ENCODE results near the gene GAREM1. TPM values are rescaled to one million over a fixed set of nuclear protein-coding genes. Genes with fewer than 3 reads are reported as not detected.
A peak's percentile ranks its signal among the peaks of the same experiment; 100 is the strongest.

GAREM1 gene
- total and polyA plus RNA-seq, 2 experiments from 2014 or later = 6.9 to 7.1 TPM

DNA sequence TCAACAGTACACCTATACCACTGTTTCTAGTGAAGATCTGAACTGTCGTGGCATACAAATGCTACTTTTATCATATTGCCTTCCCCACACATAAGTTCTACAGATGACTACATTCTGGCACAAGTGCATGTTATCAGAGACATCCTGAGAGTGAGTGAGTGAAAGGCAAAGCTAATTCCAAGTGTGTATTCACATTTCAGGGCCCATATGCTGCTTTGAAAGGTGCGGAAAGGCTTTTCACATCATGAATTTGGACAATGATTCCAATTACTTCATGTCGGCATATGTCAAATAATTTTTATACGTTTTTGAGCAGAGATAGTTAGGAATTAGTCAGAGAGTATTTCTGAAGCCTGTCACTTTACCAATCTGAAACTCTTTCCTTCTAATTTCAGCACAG, 101.7 kb downstream of the GAREM1 start:
- H3K27ac ChIP-seq = no peak overlapping the region
- WGBS (ENCODE audit: low lambda C conversion rate, missing lambda C conversion rate) = 96% methylated on average over 4 of the region's 4 CpGs
- peaks cover 17% of the 10 kb centered on the region for H3K4me1 ChIP-seq (ENCODE audit: insufficient read depth)
- no peak overlapping the region for H3K4me2 ChIP-seq
- no peak overlapping the region for H3K4me3 ChIP-seq
- DNase-seq (ENCODE audit: low spot score) = no peak
- TF ChIP-seq, protein P1, sequence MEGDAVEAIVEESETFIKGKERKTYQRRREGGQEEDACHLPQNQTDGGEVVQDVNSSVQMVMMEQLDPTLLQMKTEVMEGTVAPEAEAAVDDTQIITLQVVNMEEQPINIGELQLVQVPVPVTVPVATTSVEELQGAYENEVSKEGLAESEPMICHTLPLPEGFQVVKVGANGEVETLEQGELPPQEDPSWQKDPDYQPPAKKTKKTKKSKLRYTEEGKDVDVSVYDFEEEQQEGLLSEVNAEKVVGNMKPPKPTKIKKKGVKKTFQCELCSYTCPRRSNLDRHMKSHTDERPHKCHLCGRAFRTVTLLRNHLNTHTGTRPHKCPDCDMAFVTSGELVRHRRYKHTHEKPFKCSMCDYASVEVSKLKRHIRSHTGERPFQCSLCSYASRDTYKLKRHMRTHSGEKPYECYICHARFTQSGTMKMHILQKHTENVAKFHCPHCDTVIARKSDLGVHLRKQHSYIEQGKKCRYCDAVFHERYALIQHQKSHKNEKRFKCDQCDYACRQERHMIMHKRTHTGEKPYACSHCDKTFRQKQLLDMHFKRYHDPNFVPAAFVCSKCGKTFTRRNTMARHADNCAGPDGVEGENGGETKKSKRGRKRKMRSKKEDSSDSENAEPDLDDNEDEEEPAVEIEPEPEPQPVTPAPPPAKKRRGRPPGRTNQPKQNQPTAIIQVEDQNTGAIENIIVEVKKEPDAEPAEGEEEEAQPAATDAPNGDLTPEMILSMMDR (IDR thresholded peaks at IDR 0.05; ENCODE audit: poor library complexity) = no peak
- no peak for TF ChIP-seq EZH2 (IDR thresholded peaks at IDR 0.05; ENCODE audit: borderline replicate concordance)
- TF ChIP-seq EZH2phosphoT487 (IDR thresholded peaks at IDR 0.05; ENCODE audit: low read depth, severe bottlenecking, unreplicated experiment) = no peak
- no peaks in the 10 kb centered on the region for H3K36me3 ChIP-seq (replicated peaks; ENCODE audit: insufficient read depth, low read depth)
- no peaks in the 10 kb centered on the region for H3K27me3 ChIP-seq
- no peak overlapping the region for H2AFZ ChIP-seq
- H3K9me2 ChIP-seq (replicated peaks; ENCODE audit: insufficient read depth) = no peaks in the 10 kb centered on the region
- H4K20me1 ChIP-seq (ENCODE audit: insufficient read depth, poor library complexity, severe bottlenecking) = no peaks in the 10 kb centered on the region
- H3K79me2 ChIP-seq = peaks cover 2% of the 10 kb centered on the region
- H3K9me3 ChIP-seq (ENCODE audit: low read depth) = no peaks in the 10 kb centered on the region

- Histone ChIP-seq H3K36me3 (replicated peaks; ENCODE audit: insufficient read depth, low read depth) (no peaks in the 10 kb centered on the region), H3K27me3 (no peaks in the 10 kb centered on the region), H3K79me2 (peaks cover 6% of the 10 kb centered on the region), H3K27ac (peak overlapping the region; percentile 55), H3K4me1 (ENCODE audit: insufficient read depth) (peaks cover 10% of the 10 kb centered on the region), H3K4me2 (no peak overlapping the region), H4K20me1 (ENCODE audit: insufficient read depth, poor library complexity, severe bottlenecking) (no peaks in the 10 kb centered on the region), H3K9me2 (replicated peaks; ENCODE audit: insufficient read depth) (no peaks in the 10 kb centered on the region), H2AFZ (no peak overlapping the region), H3K4me3 (no peak overlapping the region), H3K9me3 (ENCODE audit: low read depth) (no peaks in the 10 kb centered on the region)
- TF ChIP-seq EZH2 (IDR thresholded peaks at IDR 0.05; ENCODE audit: borderline replicate concordance) (no peak), EZH2phosphoT487 (IDR thresholded peaks at IDR 0.05; ENCODE audit: low read depth, severe bottlenecking, unreplicated experiment) (no peak)
- TF ChIP-seq, protein P1 (IDR thresholded peaks at IDR 0.05; ENCODE audit: poor library complexity) = no peak
- DNase-seq (ENCODE audit: low spot score) = no peak
Observed at GRCh38 chr18:32368170-32368569, 102.5 kb downstream of the GAREM1 start.

DNA sequence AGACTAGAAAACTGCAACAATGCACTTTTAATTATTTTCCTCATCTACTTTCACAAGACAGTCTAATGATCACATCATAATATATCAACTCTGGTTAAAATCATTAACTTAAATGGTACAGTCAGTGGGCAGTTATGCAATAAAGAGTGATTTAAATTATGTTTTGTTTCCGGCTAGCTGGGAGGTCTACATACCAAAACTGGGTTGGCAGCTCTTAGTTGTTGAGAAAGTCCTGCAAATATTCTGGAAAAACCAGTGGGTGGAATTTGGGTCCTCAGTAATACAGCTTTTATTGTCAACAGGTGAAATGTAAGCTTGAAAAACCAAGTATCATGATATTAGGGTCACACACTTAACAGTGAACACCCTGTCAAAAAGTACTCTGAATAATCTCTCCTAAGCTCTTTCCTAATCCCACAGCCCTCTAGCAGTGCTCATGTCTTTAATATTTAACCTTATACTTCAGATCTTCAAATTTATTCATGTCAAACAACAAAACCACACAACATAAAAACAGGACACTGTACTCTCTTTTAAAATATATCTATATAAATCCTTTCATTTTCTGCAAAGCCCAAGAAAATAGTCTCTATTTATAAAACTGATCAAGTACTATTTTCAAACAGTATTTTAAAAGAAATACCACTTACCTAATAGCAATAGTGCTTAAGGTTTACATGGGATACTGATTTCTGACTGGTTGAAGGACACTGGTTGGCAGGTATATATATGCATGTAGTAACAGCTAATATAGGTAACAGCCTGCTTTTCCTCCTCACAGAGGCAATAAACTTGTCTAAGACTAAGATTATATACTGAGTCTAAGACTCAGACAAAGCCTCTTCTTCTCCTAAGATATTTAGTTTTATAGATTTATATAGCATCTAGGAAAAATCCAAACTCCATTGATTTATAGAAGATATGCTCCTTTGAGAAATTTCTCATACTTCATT, 103.8 kb downstream of the GAREM1 start:
- H3K9me2 ChIP-seq (replicated peaks; ENCODE audit: insufficient read depth) = no peaks in the 10 kb centered on the region
- no peak for DNase-seq (ENCODE audit: low spot score)
- H3K79me2 ChIP-seq = peaks cover 6% of the 10 kb centered on the region
- no peak overlapping the region for H3K4me3 ChIP-seq
- no peak overlapping the region for H2AFZ ChIP-seq
- peak overlapping the region; percentile 55 for H3K27ac ChIP-seq
- 72% methylated on average over 1 of the region's 1 CpG for WGBS (ENCODE audit: low lambda C conversion rate, missing lambda C conversion rate)
- TF ChIP-seq EZH2 (IDR thresholded peaks at IDR 0.05; ENCODE audit: borderline replicate concordance) = no peak
- no peak for TF ChIP-seq EZH2phosphoT487 (IDR thresholded peaks at IDR 0.05; ENCODE audit: low read depth, severe bottlenecking, unreplicated experiment)
- TF ChIP-seq, protein P1 (IDR thresholded peaks at IDR 0.05; ENCODE audit: poor library complexity) = no peak
- H3K27me3 ChIP-seq = no peaks in the 10 kb centered on the region
- H3K9me3 ChIP-seq (ENCODE audit: low read depth) = no peaks in the 10 kb centered on the region
- H3K36me3 ChIP-seq (replicated peaks; ENCODE audit: insufficient read depth, low read depth) = no peaks in the 10 kb centered on the region
- H4K20me1 ChIP-seq (ENCODE audit: insufficient read depth, poor library complexity, severe bottlenecking) = no peaks in the 10 kb centered on the region
- peaks cover 10% of the 10 kb centered on the region for H3K4me1 ChIP-seq (ENCODE audit: insufficient read depth)
- no peak overlapping the region for H3K4me2 ChIP-seq
